ENCODE data around the gene TSC22D3.
"Not testable (repeated sequence)": the region's sequence is repeated elsewhere in the genome, so short reads cannot be mapped to it uniquely, and the experiment has no call there.

TSC22D3 gene

GRCh38 chrX:107710617-107711391 lies 64.8 kb downstream of the TSC22D3 start:
- DNase-seq, result no peak

DNA sequence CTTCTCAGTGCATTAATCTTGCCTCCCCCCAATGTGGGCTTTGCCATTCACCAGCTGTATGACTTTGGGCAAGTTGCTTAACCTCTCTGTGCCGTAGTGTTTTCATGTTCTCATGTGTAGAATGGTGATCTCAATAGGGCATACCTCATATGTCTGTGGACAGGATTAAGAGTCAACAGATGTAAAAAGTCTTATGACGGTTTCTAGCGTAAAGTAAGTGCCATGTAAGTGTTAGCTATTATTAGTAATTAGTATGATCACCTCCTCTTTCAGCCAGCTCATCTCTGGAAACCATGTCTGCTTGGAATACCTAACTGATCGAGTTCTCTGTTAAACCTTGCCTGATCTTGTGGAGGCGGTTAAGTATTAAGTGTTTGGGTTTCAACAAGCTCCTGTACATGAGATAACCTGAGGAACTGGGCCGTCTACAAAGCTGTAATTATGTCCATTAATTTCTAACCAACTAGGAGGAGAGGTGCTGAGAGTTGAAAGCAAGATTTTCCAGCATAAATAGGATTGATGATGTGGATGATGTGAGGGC lies 66.3 kb downstream of the TSC22D3 start:
- DNase-seq, result no peak

GRCh38 chrX:107708762-107709161 lies 66.8 kb downstream of the TSC22D3 start:
- no peak for DNase-seq

- no peak for DNase-seq
Measured at GRCh38 chrX:107707866-107708265, 67.7 kb downstream of the TSC22D3 start.

DNA sequence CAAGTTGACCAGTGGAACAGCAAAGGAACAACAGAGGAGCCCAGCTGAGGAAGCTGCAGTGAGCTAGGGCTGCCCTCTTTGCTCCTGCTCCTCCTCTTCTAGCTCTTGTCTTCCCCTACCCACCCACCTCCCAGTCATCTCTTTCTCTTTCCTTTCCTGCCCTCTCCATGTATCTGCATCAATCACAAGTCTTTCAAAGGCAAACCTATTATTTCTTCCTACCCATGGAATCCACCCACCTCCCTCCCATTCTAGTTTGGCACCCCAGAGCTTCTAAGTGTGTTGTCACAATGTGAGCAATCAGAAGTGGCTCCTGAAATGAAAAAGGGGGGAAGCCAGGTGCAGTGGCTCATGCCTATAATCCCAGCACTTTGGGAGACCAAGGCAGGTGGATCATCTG lies 69.3 kb downstream of the TSC22D3 start:
- DNase-seq, result no peak

DNA sequence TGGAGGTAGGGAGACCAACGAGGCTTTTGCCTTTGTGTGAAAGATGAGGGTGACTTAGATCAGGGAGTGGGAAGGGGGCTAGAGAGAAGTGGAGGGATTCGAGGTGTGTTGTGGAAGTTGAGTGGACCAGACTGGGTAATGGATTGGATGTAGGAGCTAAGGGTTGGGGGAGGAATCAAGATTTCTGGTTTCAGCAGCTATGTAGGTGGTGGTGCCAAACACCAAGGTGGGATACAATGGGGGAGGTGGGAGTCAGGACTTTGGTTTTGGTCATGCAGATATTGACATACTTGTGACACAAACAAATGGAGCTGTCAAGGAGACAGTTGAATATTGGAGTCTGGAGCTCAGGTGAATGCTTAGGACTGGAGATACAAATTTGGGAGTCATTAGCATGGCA lies 71.0 kb downstream of the TSC22D3 start:
- DNase-seq, result no peak

GRCh38 chrX:107704181-107704580 lies 71.4 kb downstream of the TSC22D3 start:
- DNase-seq, result no peak

- no peak for DNase-seq
Measured at GRCh38 chrX:107701493-107702121, 74.0 kb downstream of the TSC22D3 start.

GRCh38 chrX:107700790-107701189 lies 74.8 kb downstream of the TSC22D3 start:
- DNase-seq, result no peak

DNA sequence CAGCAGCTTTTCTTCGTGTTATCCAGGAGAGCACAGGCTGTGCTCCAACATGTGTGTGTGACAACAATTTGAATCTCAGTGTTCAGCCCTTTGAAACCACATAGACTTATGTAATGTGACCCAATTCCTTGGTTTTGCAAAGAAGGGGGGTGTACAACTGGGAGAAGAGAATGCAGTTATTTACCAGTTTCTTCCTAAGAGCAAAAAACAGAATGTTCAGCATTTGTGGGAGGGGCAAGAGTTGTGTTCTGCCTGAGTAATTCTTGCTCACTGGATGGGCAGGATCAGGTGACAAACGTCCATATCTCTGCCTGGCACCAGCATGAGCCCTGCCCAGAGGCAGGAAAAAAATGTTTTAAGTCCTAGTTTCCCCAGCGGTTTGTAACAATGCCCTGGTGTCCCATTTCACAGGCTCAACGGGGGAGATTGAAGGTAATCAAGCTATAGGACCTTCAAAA lies 75.2 kb downstream of the TSC22D3 start:
- DNase-seq, result no peak

GRCh38 chrX:107699616-107700015 lies 76.0 kb downstream of the TSC22D3 start:
- DNase-seq, result no peak

DNA sequence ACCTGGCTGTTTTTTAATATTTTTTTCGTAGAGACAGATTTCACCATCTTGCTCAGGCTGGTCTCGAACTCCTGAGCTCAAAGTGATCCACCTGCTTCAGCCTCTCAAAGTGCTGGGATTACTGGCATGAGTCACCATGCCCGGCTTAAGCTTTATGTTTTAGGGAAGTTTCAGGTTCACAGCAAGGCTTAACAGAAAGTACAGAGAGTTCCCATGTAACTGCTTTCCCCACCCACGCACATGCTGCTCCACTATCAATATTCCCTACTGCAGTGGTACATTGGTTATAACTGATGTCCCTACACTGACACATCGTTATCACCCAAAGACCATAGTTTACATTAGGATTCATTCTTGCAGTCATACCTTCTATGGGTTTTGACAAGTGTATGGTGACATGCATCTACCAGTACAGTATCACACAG lies 84.6 kb downstream of the TSC22D3 start:
- DNase-seq, result no peak

- DNase-seq, result no peak
Measured at GRCh38 chrX:107687445-107687844, 88.1 kb downstream of the TSC22D3 start.

DNA sequence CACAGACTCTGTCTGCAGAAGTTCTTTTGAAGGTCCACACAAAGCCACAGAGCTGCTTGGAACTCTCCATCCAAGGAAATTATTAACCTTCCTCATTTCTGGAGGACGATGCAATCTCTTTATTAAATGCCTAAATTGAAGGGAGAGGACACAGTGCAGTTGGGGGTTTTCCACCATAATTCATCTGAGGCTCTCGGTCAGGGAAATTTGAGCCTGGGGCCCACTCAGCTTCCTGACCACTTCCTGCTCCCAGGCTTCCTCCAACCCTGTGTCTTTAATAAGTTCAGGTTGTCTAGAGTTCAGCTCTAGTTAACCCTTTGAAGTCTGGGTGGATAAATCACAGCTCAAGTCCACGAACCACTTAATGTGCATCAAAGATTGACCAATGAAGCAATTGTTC lies 88.8 kb downstream of the TSC22D3 start:
- no peak for DNase-seq

- DNase-seq, result no peak
Measured at GRCh38 chrX:107686026-107686425, 89.6 kb downstream of the TSC22D3 start.

DNA sequence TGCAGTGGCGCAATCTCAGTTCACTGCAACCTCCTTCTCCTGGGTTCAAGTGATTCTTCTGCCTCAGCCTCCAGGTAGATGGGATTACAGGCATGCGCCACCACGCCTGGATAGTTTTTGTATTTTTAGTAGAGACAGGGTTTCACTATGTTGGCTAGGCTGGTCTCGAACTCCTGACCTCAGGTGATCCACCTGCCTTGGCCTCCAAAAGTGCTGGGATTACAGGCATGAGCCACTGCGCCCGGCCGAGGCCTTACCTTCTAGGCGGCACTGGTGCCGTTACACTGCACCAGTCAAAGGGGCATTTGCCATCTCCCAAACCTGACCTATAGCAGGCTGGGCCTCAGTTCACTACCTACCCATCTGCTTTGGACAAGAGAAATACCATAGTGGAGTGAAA lies 90.0 kb downstream of the TSC22D3 start:
- not testable (repeated sequence) for DNase-seq

- no peak for DNase-seq
Measured at GRCh38 chrX:107684956-107685385, 90.6 kb downstream of the TSC22D3 start.

DNA sequence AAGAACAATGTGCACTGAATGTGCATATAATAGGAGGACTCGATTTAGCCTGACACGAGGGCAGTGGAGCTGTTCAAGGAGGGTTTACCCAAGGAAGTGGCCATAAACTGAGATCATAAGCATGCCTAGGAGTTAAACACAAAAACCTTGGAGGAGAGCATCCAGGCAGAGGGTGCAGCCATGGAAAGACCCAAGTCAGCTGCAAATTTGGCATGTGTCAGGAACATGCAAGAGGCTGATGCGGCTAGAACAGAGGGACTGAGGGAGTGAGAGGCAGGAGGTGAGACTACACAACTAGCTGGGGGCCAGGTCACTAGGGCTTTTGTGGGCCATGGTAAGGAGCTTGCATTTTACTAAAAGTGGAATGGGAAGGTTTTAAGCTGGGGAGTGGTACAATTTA lies 91.7 kb downstream of the TSC22D3 start:
- no peak for DNase-seq

DNA sequence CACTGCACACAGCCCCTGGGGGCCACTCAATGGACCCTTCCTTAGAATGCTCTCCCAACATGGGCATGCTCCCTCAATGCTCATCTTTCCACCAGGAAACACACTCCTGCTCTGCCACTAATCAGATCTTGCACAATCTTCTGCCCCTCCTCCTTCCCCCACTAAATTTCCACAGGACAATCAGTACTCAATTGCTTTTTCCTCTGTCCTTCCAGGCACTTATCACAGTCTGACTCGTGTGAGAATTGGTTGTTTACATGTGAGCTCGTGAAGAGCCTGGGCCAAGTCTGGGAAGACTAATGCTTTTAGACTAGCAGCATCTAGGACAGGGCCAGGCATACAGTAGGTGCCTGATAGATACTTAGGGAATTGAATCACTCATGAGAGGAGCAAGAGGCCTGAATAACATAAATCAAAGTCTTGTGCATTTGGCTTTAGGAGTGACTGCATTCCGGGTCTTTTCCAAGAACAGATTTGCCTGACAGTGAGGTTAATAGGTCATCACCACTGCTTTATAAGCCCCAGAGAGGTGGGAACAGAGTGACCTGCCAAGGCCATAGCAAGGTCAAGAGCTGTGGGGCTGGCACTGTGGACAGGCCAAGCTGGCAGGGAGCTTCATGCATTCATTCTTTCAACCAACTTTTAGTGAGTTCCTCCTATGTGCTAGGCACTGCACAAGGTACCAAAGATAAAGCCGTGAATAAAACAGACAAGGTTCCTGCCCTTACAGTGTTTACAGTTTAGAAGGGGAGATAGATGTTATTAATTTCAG lies 92.3 kb downstream of the TSC22D3 start:
- DNase-seq, result no peak

- no peak for DNase-seq
Measured at GRCh38 chrX:107682256-107682655, 93.3 kb downstream of the TSC22D3 start.

- no peak for DNase-seq
Measured at GRCh38 chrX:107678957-107679740, 96.4 kb downstream of the TSC22D3 start.

DNA sequence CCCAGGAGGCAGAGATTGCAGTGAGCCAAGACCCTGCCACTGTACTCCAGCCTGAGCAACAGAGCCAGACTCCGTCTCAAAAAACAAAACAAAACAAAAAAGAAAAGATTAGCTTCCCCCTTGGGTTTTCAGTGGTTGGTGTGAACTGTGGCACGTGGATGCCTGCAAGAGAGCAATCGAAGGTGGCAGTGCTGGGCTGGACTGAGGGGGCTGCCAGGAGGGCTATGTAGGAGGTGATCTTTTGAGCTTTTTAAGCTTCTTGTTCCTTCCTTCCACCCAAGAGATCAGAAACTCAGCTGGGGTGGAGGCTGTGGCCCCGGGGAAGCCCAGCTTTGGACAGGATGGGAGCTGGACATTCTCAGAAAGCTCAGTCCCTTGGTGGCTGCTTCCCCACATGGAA lies 97.7 kb downstream of the TSC22D3 start:
- DNase-seq, result no peak

- DNase-seq, result no peak
Measured at GRCh38 chrX:107677501-107677901, 98.1 kb downstream of the TSC22D3 start.
